NCI-H1436 treated with DMSO at 0.1 percent for 48 hours (cell line): ENCODE data around the gene NPTN.

Source experiments
- DNase-seq: peaks from one replicate; lab custom pipeline; 2025; lab: John Stamatoyannopoulos, UW

Gene NPTN

GRCh38 chr15:73631915-73632669, 1.1 kb downstream of the NPTN start:
- no peak for DNase-seq

GRCh38 chr15:73630921-73631362, 2.2 kb downstream of the NPTN start:
- DNase-seq = no peak

GRCh38 chr15:73629798-73630429, 3.3 kb downstream of the NPTN start:
- DNase-seq = no peak

GRCh38 chr15:73628976-73629797, 4.0 kb downstream of the NPTN start:
- peak; percentile 27 for DNase-seq

GRCh38 chr15:73628102-73628501, 5.1 kb downstream of the NPTN start:
- DNase-seq = no peak

GRCh38 chr15:73626072-73626471, 7.1 kb downstream of the NPTN start:
- DNase-seq = no peak

- no peak for DNase-seq
Measured at GRCh38 chr15:73624530-73624929, 8.7 kb downstream of the NPTN start.

- DNase-seq = no peak
Measured at GRCh38 chr15:73621286-73621826, 11.8 kb downstream of the NPTN start.

GRCh38 chr15:73620078-73620477, 13.1 kb downstream of the NPTN start:
- no peak for DNase-seq

- DNase-seq = no peak
Measured at GRCh38 chr15:73617913-73618312, 15.3 kb downstream of the NPTN start.

- no peak for DNase-seq
Measured at GRCh38 chr15:73617301-73617831, 15.8 kb downstream of the NPTN start.

GRCh38 chr15:73608941-73609340, 24.2 kb downstream of the NPTN start:
- DNase-seq = no peak

- no peak for DNase-seq
Measured at GRCh38 chr15:73608475-73608874, 24.7 kb downstream of the NPTN start.

GRCh38 chr15:73607843-73608242, 25.3 kb downstream of the NPTN start:
- DNase-seq = no peak

- DNase-seq = no peak
Measured at GRCh38 chr15:73607405-73607804, 25.8 kb downstream of the NPTN start.

GRCh38 chr15:73605759-73606436, 27.3 kb downstream of the NPTN start:
- DNase-seq = no peak

- no peak for DNase-seq
Measured at GRCh38 chr15:73604477-73604876, 28.7 kb downstream of the NPTN start.

GRCh38 chr15:73602992-73603391, 30.2 kb downstream of the NPTN start:
- DNase-seq = no peak

- no peak for DNase-seq
Measured at GRCh38 chr15:73602446-73602843, 30.7 kb downstream of the NPTN start.

- no peak for DNase-seq
Measured at GRCh38 chr15:73601451-73602445, 31.4 kb downstream of the NPTN start.
